Erythroblast (primary cell): ENCODE data around the gene GH1.

Experiments
- GATA1 ChIP-seq: IDR thresholded peaks from 2 replicates; pipeline ENCODE4 v1.6.1; 2011; ENCODE audit warnings: low read depth, mild to moderate bottlenecking, control low read depth, low read length, moderate library complexity
- POLR2A ChIP-seq: IDR thresholded peaks from 2 replicates; pipeline ENCODE4 v1.6.1; 2011; ENCODE audit warnings: mild to moderate bottlenecking, low read length

DNA sequence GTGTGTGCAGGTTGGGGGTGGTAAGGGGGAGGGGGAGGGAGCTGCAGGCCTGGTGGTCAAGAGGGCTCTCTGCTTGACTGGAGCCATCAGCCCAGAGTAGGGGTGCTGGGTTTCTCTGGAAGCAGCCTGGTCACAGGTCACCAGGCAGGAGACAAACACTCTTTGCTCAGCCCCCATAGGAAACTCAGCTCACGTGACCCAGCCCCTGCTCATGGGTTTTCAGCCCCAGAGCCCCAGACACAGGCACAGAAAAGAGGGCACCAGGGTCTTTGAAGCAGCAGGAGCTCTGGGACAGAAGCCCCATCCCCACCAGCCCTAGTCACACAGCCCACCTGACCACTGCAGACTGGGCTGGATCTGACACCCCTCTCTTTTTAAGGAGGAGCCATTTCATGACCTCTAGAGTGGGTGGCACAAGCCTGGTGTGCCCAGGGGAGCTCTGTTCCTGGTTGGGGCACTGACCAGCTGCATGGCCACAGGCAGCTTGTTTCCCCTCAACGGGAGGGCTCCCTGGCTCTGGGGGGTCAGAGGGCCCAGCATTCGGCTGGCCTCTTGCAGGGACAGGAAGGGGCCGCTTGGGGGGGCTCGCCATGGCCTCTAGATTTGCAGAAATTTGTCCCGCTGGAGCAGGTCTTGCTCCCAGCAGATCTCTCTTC lies 27.3 kb upstream of the GH1 start:
- TF ChIP-seq GATA1 (no peak), POLR2A (no peak)
